H9 (cell line): ENCODE measurements around the gene CHD9. TPM values are rescaled to one million over a fixed set of nuclear protein-coding genes. Genes with fewer than 3 reads are reported as not detected.

Experiments
- DNase-seq: peaks from one replicate; pipeline ENCODE4 v3.0.0-alpha.2; 2017
- H2AFZ ChIP-seq: one replicate; pipeline ENCODE4 v1.6.1; 2013; ENCODE audit warnings: mild to moderate bottlenecking, low read length, control low read depth, moderate library complexity
- H2AK5ac ChIP-seq: 2 replicates; pipeline ENCODE4 v1.6.1; 2013; ENCODE audit warnings: low read length, control low read depth, mixed read lengths; ENCODE audit not compliant: insufficient read length
- H2BK120ac ChIP-seq: one replicate; pipeline ENCODE4 v1.6.1; 2013; ENCODE audit warnings: low read depth, mild to moderate bottlenecking, low read length, control low read depth, inconsistent platforms; ENCODE audit not compliant: poor library complexity, severe bottlenecking
- H2BK12ac ChIP-seq: 2 replicates; pipeline ENCODE4 v1.6.1; 2013; ENCODE audit warnings: low read length, control low read depth, mixed read lengths, low read depth; ENCODE audit not compliant: insufficient read length
- H2BK15ac ChIP-seq: 2 replicates; pipeline ENCODE4 v1.6.1; 2013; ENCODE audit warnings: low read depth, low read length, control low read depth
- H2BK20ac ChIP-seq: one replicate; pipeline ENCODE4 v1.6.1; 2013; ENCODE audit warnings: low read depth, mild to moderate bottlenecking, low read length, control low read depth, inconsistent platforms; ENCODE audit not compliant: poor library complexity, severe bottlenecking
- H2BK5ac ChIP-seq: 2 replicates; pipeline ENCODE4 v1.6.1; 2013; ENCODE audit warnings: low read length, control low read depth, mixed read lengths; ENCODE audit not compliant: insufficient read length
- H3K14ac ChIP-seq: 2 replicates; pipeline ENCODE4 v1.6.1; 2013; ENCODE audit warnings: low read length, control low read depth; ENCODE audit not compliant: insufficient read depth
- H3K18ac ChIP-seq: 2 replicates; pipeline ENCODE4 v1.6.1; 2013; ENCODE audit warnings: low read depth, mild to moderate bottlenecking, mixed read lengths, low read length, control low read depth; ENCODE audit not compliant: insufficient read length
- H3K23ac ChIP-seq: 2 replicates; pipeline ENCODE4 v1.6.1; 2013; ENCODE audit warnings: low read length, control low read depth, mixed read lengths, low read depth; ENCODE audit not compliant: insufficient read length
- H3K23me2 ChIP-seq: 2 replicates; pipeline ENCODE4 v1.6.1; 2013; ENCODE audit warnings: low read depth, mild to moderate bottlenecking, mixed read lengths, low read length, control low read depth; ENCODE audit not compliant: insufficient read length, poor library complexity, severe bottlenecking
- H3K27ac ChIP-seq: 2 replicates; pipeline ENCODE4 v1.5.1; 2013; ENCODE audit warnings: low read length, control low read depth, mixed read lengths, low read depth; ENCODE audit not compliant: insufficient read length
- H3K27me3 ChIP-seq: 2 replicates; pipeline ENCODE4 v1.6.1; 2013; ENCODE audit warnings: low read length, control low read depth, inconsistent platforms; ENCODE audit not compliant: insufficient read depth
- H3K4ac ChIP-seq: 2 replicates; pipeline ENCODE4 v1.6.1; 2013; ENCODE audit warnings: low read depth, mild to moderate bottlenecking, control low read depth, inconsistent platforms, low read length, moderate library complexity
- H3K4me1 ChIP-seq: 2 replicates; pipeline ENCODE4 v1.6.1; 2013; ENCODE audit warnings: low read length, control low read depth, inconsistent platforms; ENCODE audit not compliant: insufficient read depth
- H3K4me2 ChIP-seq: 2 replicates; pipeline ENCODE4 v1.6.1; 2013; ENCODE audit warnings: low read length, control low read depth, mixed read lengths; ENCODE audit not compliant: insufficient read length, insufficient read depth
- H3K56ac ChIP-seq: 2 replicates; pipeline ENCODE4 v1.6.1; 2013; ENCODE audit warnings: low read depth, mild to moderate bottlenecking, mixed read lengths, low read length, control low read depth; ENCODE audit not compliant: insufficient read length
- H3K79me1 ChIP-seq: 2 replicates; pipeline ENCODE4 v1.6.1; 2013; ENCODE audit warnings: low read depth, mild to moderate bottlenecking, moderate library complexity, low read length, control low read depth, inconsistent platforms; ENCODE audit not compliant: insufficient read depth, poor library complexity, severe bottlenecking
- H3K79me2 ChIP-seq: 2 replicates; pipeline ENCODE4 v1.6.1; 2013; ENCODE audit warnings: low read length, control low read depth, inconsistent platforms; ENCODE audit not compliant: insufficient read depth
- H3K9ac ChIP-seq: 2 replicates; pipeline ENCODE4 v1.6.1; 2013; ENCODE audit warnings: low read length, control low read depth, mixed read lengths; ENCODE audit not compliant: insufficient read length; ENCODE audit errors: extremely low read depth
- H3K9me3 ChIP-seq: one replicate; pipeline ENCODE4 v1.6.1; 2013; ENCODE audit warnings: low read depth, low read length, inconsistent platforms; ENCODE audit not compliant: control insufficient read depth
- H3T11ph ChIP-seq: one replicate; pipeline ENCODE4 v1.6.1; 2013; ENCODE audit warnings: mild to moderate bottlenecking, low read length, control low read depth, inconsistent platforms
- H4K20me1 ChIP-seq: one replicate; pipeline ENCODE4 v1.6.1; 2013; ENCODE audit not compliant: control insufficient read depth, insufficient read length, insufficient read depth
- H4K5ac ChIP-seq: 2 replicates; pipeline ENCODE4 v1.6.1; 2013; ENCODE audit warnings: low read depth, mild to moderate bottlenecking, mixed read lengths, low read length, control low read depth; ENCODE audit not compliant: insufficient read length
- H4K8ac ChIP-seq: replicated peaks from 2 replicates; pipeline ENCODE4 v1.6.1; 2013; ENCODE audit warnings: low read length, control low read depth, mixed read lengths, low read depth; ENCODE audit not compliant: insufficient read length
- H4K91ac ChIP-seq: 2 replicates; pipeline ENCODE4 v1.6.1; 2013; ENCODE audit warnings: low read depth, mild to moderate bottlenecking, moderate library complexity, mixed read lengths, low read length, control low read depth; ENCODE audit not compliant: insufficient read length
- H3K27ac Mint-ChIP-seq, 3 experiments: 2 replicates in 2 of 3; 3 replicates in 1 of 3; pipeline ENCODE4 v1.8.0; 2020 to 2021; ENCODE audit warnings: mixed read lengths in 3 of 3, mild to moderate bottlenecking in 1 of 3, moderate library complexity in 1 of 3
- H3K27me3 Mint-ChIP-seq: 2 replicates; pipeline ENCODE4 v1.8.0; 2021; ENCODE audit warnings: low read depth, mild to moderate bottlenecking, moderate library complexity, mixed read lengths
- H3K36me3 Mint-ChIP-seq, 3 experiments: 2 replicates in 2 of 3; 3 replicates in 1 of 3; pipeline ENCODE4 v1.8.0; 2020 to 2021; ENCODE audit warnings: low read depth in 3 of 3, mixed read lengths in 3 of 3; ENCODE audit not compliant: insufficient read depth in 1 of 3
- H3K4me1 Mint-ChIP-seq, 2 experiments: 2 replicates each; pipeline ENCODE4 v1.8.0; 2020; ENCODE audit warnings: mixed read lengths in 2 of 2
- H3K4me3 Mint-ChIP-seq, 2 experiments: 2 replicates in 1 of 2; 3 replicates in 1 of 2; pipeline ENCODE4 v1.8.0; 2020 to 2021; ENCODE audit warnings: mild to moderate bottlenecking in 2 of 2, mixed read lengths in 2 of 2, moderate library complexity in 1 of 2
- H3K9me3 Mint-ChIP-seq, 2 experiments: 2 replicates in 1 of 2; 3 replicates in 1 of 2; pipeline ENCODE4 v1.8.0; 2020; ENCODE audit warnings: mild to moderate bottlenecking in 2 of 2, mixed read lengths in 2 of 2, moderate library complexity in 1 of 2
- WGBS: extraction: QIAGEN DNeasy Blood & Tissue Kit; methylation state at CpG from one replicate; pipeline ENCODE4 v1.1.7; 2013; ENCODE audit warnings: missing lambda C conversion rate, low lambda C conversion rate, mixed read lengths; ENCODE audit not compliant: insufficient read length; ENCODE audit errors: extremely low coverage; 5-methylcytosine and 5-hydroxymethylcytosine counted together
- total RNA-seq: library from RNA; stranded (reverse); gene quantifications from 2 replicates; pipeline ENCODE4 v1.2.1, GENCODE V29; 2021
- TF ChIP-seq, protein P1 (sequence below): fragments of 200-600 bp; sonication (generic); conservative IDR thresholded peaks from 3 replicates; pipeline ENCODE4 v1.8.0; 2021; ENCODE audit warnings: antibody characterized with exemption, mild to moderate bottlenecking

The CHD9 gene
- total RNA-seq, 1 experiment from 2014 or later = 46.2 TPM

DNA sequence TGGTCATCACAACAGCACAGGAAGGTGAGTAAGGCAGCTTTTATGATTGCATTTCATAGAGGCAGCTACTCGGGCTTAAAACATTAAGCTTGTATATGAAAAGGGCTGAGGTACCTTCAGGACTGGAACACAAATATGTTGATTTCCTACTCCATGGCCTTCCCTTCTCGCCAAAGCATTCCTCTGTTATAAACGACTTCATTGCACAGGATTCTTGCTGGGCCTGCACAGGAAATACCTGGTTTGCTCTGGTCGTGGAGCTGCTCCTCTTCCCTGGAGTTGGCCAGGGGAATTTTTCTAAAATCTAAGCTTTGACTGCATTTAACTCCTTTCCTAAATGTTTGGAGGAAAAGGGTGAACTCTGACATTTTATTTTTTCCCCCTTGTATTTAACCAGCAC, 49.0 kb downstream of the CHD9 start:
- Histone ChIP-seq H3K27me3 (no peaks in the 10 kb centered on the region), H4K20me1 (no peaks in the 10 kb centered on the region), H3K56ac (no peak overlapping the region), H2BK5ac (no peak overlapping the region), H3T11ph (no peak overlapping the region), H3K14ac (no peak overlapping the region), H3K9me3 (no peaks in the 10 kb centered on the region), H4K91ac (no peak overlapping the region), H2BK20ac (no peak overlapping the region), H3K18ac (no peak overlapping the region), H2BK15ac (no peak overlapping the region), H4K5ac (no peak overlapping the region), H3K4me2 (no peak overlapping the region), H2BK120ac (no peak overlapping the region), H4K8ac (no peak overlapping the region), H3K23me2 (peaks cover 4% of the 10 kb centered on the region), H3K9ac (no peak overlapping the region), H3K4ac (no peak overlapping the region), H3K79me2 (0 out of 2 replicates have a peak, but pooled peaks cover 3% of the 10 kb centered on the region), H2AK5ac (no peak overlapping the region), H3K4me1 (peaks cover 4% of the 10 kb centered on the region; the same call in 1 of the 2 replicates), H3K23ac (no peak overlapping the region), H3K79me1 (no peaks in the 10 kb centered on the region), H2BK12ac (no peak overlapping the region), H2AFZ (no peak overlapping the region), H3K27ac (no peak overlapping the region)
- DNase-seq = no peak
- Mint-ChIP-seq H3K36me3 (peaks cover 0 to 8% (median 0%) of the 10 kb centered on the region in 3 experiments; a peak in 2 of 7 replicates), H3K27ac (0 out of 7 replicates have a peak overlapping the region, but pooled peaks of 1 of the 3 experiments have one; percentile 48), H3K27me3 (no peaks in the 10 kb centered on the region), H3K4me3 (no peak overlapping the region), H3K9me3 (peaks cover 0 to 1% of the 10 kb centered on the region in 2 experiments; a peak in 1 of 5 replicates), H3K4me1 (peaks cover 14 to 18% of the 10 kb centered on the region in 2 experiments)
- no CpG with 5 or more reads among the region's 4 CpGs for WGBS
- TF ChIP-seq, protein P1, sequence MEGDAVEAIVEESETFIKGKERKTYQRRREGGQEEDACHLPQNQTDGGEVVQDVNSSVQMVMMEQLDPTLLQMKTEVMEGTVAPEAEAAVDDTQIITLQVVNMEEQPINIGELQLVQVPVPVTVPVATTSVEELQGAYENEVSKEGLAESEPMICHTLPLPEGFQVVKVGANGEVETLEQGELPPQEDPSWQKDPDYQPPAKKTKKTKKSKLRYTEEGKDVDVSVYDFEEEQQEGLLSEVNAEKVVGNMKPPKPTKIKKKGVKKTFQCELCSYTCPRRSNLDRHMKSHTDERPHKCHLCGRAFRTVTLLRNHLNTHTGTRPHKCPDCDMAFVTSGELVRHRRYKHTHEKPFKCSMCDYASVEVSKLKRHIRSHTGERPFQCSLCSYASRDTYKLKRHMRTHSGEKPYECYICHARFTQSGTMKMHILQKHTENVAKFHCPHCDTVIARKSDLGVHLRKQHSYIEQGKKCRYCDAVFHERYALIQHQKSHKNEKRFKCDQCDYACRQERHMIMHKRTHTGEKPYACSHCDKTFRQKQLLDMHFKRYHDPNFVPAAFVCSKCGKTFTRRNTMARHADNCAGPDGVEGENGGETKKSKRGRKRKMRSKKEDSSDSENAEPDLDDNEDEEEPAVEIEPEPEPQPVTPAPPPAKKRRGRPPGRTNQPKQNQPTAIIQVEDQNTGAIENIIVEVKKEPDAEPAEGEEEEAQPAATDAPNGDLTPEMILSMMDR = no peak
